ENCODE data around the gene PMCH. TPM values are rescaled to one million over a fixed set of nuclear protein-coding genes. Genes with fewer than 3 reads are reported as not detected.
"Not testable (repeated sequence)": the region's sequence is repeated elsewhere in the genome, so short reads cannot be mapped to it uniquely, and the experiment has no call there.

PMCH gene
- total RNA-seq, 1 donor from 2014 or later: 0.66 TPM

- not testable (repeated sequence) for DNase-seq (ENCODE audit: low read depth, low spot score)
These were observed 50.5 kb downstream of the PMCH start for GRCh38 chr12:102147062-102147587.

Other genes starting within 250 kb of the PMCH start
- gene WASHC3, start 135.8 kb downstream of the PMCH start, total RNA-seq: 57.1 and 58.4 TPM in 2 replicates
- 40.4 and 54.8 TPM in 2 replicates for gene NUP37, start 77.7 kb downstream of the PMCH start, total RNA-seq
- gene PARPBP, start 77.7 kb downstream of the PMCH start, total RNA-seq: 13.7 and 27.5 TPM in 2 replicates

Measured in pulmonary artery endothelial cell (primary cell).